Measurements from ENCODE around the gene EXOSC5.
A peak's percentile ranks its signal among the peaks of the same experiment; 100 is the strongest.
"Not testable (repeated sequence)": the region's sequence is repeated elsewhere in the genome, so short reads cannot be mapped to it uniquely, and the experiment has no call there.

Gene EXOSC5

DNA sequence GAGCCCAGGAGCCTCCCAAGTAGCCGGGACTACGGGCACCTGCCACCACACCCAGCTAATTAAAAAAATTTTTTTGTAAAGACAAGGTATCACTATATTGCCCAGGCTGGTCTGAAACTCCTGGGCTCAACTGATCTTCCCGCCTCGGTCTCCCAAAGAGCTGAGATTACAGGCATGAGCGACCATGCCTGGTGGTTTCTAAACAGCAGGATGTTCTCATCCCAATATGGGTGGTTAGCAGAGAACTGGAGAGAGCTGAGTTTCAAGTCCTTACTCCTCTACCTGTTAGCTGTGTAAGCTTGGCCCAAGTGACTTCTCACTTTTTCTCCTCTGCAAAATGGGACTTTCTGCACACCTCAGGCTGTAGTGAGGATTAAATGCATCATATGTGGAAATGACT is 12.8 kb downstream of the EXOSC5 start:
- TF ChIP-seq, protein P1, sequence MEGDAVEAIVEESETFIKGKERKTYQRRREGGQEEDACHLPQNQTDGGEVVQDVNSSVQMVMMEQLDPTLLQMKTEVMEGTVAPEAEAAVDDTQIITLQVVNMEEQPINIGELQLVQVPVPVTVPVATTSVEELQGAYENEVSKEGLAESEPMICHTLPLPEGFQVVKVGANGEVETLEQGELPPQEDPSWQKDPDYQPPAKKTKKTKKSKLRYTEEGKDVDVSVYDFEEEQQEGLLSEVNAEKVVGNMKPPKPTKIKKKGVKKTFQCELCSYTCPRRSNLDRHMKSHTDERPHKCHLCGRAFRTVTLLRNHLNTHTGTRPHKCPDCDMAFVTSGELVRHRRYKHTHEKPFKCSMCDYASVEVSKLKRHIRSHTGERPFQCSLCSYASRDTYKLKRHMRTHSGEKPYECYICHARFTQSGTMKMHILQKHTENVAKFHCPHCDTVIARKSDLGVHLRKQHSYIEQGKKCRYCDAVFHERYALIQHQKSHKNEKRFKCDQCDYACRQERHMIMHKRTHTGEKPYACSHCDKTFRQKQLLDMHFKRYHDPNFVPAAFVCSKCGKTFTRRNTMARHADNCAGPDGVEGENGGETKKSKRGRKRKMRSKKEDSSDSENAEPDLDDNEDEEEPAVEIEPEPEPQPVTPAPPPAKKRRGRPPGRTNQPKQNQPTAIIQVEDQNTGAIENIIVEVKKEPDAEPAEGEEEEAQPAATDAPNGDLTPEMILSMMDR (conservative IDR thresholded peaks at IDR 0.05): no peak
- no peak overlapping the region for H3K27ac ChIP-seq

DNA sequence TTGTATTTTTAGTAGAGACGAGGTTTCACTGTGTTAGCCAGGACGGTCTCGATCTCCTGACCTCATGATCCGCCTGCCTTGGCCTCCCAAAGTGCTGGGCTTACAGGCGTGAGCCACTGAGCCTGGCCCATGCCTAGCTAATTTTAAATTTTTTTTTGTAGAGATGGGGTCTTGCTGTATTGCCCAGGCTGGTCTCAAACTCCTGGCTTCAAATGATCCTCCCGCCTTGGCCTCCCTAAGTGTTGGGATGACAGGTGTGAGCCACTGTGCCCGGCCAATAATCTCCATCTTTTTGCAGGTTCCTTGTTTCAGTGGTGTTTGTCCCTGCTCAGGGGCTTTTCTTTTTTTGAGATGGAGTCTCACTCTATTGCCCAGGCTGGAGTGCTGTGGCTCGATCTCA is 15.6 kb downstream of the EXOSC5 start:
- not testable (repeated sequence) for H3K27ac ChIP-seq

DNA sequence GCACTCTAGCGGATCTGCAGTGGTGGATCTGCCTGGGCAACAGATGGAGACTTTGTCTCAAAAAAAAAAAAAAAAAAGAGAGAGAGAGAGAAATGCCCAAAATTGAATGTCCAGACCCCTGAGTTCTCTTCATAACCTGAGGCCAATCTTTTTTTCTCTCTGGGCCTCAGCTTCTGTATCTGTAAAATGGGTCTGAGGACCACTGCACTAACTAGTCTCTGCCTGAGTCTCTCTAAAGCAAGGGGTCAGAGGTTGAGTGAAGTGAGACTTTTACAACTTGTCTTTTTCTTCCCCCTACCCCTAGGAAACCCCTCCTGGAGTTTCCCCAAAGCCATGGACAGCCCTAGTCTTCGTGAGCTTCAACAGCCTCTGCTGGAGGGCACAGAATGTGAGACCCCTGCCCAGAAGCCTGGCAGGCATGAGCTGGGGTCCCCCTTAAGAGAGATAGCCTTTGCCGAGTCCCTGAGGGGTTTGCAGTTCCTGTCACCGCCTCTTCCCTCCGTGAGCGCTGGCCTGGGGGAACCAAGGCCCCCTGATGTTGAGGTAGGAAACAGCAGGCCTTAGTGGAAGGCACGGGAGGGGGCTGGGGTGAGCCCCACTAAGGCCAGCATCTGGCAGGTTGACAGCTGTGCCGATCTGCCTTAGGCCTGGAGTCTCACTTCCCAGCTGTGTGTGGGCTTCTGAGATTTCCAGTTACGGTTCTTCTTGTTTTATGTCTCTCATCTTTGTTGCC is 19.0 kb downstream of the EXOSC5 start:
- H3K27ac ChIP-seq: no peak overlapping the region
- TF ChIP-seq, protein P1 (conservative IDR thresholded peaks at IDR 0.05): no peak

- no peak overlapping the region for H3K27ac ChIP-seq
- TF ChIP-seq, protein P1 (conservative IDR thresholded peaks at IDR 0.05): no peak
Observed at GRCh38 chr19:41376998-41377365, 20.2 kb downstream of the EXOSC5 start.

- no peak within 1 kb of the TSS for H3K27ac ChIP-seq
- TF ChIP-seq, protein P1 (conservative IDR thresholded peaks at IDR 0.05): no peak
Observed at GRCh38 chr19:41376241-41376997, 20.7 kb downstream of the EXOSC5 start, which contains the start of gene TMEM91. TMEM91 (plus strand) TSS chr19:41376533; CDS start chr19:41378310, 1,777 bp downstream.

DNA sequence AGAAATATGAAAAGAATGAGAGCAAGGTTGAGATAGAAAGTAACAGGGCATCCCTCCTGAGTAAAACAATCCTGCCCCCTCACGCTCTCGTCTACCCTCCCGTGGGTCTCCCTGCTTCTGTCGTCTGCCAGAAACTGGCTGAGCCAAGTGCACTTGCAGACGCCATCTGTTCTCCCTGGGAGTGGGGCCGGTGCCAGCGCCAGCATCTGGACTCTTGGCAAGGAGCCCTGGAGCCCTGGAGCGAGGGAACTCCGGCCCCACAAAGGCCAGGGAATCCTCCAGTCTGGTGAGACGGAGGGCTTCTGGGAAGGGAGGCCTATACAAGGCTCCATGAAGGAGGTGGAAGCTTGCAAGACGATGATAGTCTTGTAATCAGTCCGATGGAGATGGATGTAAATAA is 23.2 kb downstream of the EXOSC5 start:
- TF ChIP-seq, protein P1 (conservative IDR thresholded peaks at IDR 0.05): no peak
- peak overlapping the region; percentile 35 for H3K27ac ChIP-seq

DNA sequence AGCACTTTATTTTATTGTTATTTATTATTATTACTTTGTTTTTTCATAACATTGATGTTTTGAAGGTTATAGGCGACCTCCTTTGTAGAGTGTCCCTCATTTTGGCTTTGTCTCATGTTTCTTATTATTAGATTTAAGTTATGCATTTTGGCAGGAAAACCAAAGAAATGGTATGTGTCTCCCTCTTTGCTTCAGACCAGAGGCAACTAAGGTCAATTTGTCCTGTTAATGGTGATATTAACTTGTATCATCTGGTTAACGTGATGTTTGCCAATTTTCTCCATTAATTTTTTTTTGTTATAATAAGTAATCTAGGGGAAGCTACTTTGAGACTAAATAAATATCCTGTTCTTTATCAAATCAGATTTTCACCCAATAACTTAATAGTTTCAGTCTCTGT is 24.7 kb downstream of the EXOSC5 start:
- H3K27ac ChIP-seq: no peak overlapping the region

More for the DNA sequence above, 24.7 kb downstream of the EXOSC5 start:
- TF ChIP-seq, protein P1 (conservative IDR thresholded peaks at IDR 0.05): no peak
